ENCODE data around the gene LRRN2. TPM values are rescaled to one million over a fixed set of nuclear protein-coding genes. Genes with fewer than 3 reads are reported as not detected.

The LRRN2 gene
- total RNA-seq, 3 donors from 2014 or later = not detected

DNA sequence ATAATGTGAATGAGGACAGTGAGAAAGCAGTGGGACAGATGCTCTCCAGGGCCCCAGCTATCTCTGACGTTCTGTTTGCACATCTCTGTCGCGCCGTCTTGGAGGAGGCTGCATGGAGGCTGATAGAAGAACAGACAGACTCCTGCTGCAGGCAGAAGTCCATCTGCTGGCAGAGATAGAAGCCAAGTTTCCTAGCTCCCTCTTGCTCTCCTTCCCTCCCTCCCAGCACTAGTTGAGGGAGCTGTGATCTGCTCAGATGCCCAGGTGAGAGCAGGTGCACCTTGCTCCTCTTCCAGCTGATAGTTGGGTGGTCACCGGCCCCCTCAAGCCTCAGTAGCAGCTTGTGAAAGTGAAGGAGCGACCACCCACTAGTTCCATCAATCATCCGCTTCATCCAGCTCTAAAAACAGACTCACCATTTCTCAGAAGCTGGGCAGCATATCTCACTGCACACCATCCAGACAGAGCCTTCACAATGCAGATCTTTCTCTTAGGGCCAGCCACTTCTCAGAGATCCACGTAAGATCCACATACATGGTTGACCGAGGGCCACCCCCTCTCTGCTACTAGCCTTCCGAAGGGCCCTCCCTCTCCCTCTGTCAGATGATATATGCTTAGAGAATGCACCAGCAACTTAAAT lies 12.9 kb downstream of the LRRN2 start:
- peaks cover 6% of the 10 kb centered on the region for H3K27me3 Mint-ChIP-seq (ENCODE audit: low read depth)
- H3K4me1 Mint-ChIP-seq (ENCODE audit: low read depth) = no peaks in the 10 kb centered on the region
- no peaks in the 10 kb centered on the region for H3K36me3 Mint-ChIP-seq (ENCODE audit: insufficient read depth)
- ATAC-seq (no peak), DNase-seq (no peak)
- H3K4me3 Mint-ChIP-seq = no peak overlapping the region
- H3K9me3 Mint-ChIP-seq = no peaks in the 10 kb centered on the region

DNA sequence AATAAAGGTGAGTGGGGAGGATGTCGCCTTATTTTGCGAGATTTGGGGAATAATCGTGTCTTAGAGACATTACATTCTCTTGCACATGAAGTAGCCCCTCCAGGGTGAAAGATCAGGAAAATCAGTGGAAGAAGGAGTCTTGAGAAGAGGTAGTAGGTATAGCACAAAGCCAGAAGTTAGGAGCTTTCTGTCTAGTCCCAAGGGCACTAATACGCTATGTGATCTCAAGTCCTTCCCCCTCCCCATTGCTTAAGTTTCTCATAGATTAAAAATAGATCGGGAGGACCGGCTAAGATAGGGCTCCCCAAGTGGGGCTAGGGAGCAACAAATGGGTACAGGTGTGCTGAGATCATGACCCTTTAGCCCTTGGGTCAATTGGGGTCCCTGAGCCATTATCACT lies 13.5 kb downstream of the LRRN2 start:
- H3K4me3 Mint-ChIP-seq = no peak overlapping the region
- peaks cover 2% of the 10 kb centered on the region for H3K27me3 Mint-ChIP-seq (ENCODE audit: low read depth)
- no peak for ATAC-seq

DNA sequence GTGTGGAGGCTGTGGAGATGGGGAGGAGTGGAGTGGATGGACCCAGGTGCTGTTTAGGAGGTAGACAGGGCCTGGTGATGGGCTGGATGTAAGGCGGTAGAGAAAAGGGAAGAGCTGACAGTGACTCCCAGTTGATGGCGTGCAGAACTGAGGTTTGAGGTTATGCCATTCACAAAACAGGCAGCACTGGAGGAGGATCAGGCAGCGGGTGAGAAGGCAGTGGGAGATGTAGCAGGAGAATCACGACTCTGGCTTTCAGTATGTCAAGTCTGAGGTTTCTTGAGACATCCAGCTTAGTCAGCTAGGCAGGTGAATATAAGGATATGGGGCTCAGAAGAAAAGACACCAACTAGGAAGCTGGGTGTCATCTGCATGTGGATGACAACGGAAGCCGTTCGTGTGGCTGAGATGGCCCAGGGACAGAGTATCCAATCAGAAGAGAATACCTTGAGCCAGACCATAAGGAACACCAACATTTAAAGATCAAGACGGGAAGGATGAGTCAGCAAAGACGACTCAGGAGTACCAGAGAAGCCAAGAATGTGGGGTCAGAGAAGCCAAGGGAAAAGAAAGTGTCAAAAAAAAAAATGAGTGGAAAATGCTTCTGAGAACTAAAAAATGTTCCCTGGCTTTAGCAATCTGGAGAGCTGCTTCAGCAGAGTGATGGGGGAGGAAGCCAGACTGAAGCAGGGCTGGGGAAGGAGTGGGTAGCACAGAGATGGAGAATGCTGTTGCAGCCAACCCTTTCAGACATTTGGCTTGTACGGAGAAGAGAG lies 15.2 kb downstream of the LRRN2 start:
- no peak overlapping the region for H3K4me3 Mint-ChIP-seq
- no peaks in the 10 kb centered on the region for H3K4me1 Mint-ChIP-seq (ENCODE audit: low read depth)
- DNase-seq (no peak), ATAC-seq (no peak)
- peaks cover 2% of the 10 kb centered on the region for H3K27me3 Mint-ChIP-seq (ENCODE audit: low read depth)
- no peaks in the 10 kb centered on the region for H3K9me3 Mint-ChIP-seq
- H3K36me3 Mint-ChIP-seq (ENCODE audit: insufficient read depth) = no peaks in the 10 kb centered on the region

More for the DNA sequence above, 13.5 kb downstream of the LRRN2 start:
- Mint-ChIP-seq H3K9me3 (no peaks in the 10 kb centered on the region), H3K4me1 (ENCODE audit: low read depth) (no peaks in the 10 kb centered on the region), H3K36me3 (ENCODE audit: insufficient read depth) (no peaks in the 10 kb centered on the region)
- DNase-seq = no peak

DNA sequence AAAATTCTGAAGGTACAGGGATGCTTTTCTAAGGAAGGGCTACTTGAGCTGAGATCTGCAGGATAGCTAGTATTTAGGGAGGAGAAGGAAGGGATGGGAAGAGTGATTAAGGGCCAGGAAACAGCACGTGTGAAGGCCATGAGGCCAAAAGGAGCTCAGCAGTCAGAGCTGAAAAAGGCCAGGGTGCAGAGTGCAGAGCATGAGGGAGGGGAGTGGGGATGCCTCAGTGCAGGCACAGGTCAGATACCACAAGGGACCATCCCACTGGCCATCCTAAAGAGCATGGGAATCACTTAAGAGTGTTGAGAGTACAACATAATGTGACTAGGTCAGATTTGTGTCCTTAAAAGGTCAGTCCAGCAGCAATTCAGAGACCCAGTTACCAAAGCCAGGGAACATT lies 16.0 kb downstream of the LRRN2 start:
- no peak overlapping the region for H3K4me3 Mint-ChIP-seq
- DNase-seq (no peak), ATAC-seq (no peak)
- no peaks in the 10 kb centered on the region for H3K36me3 Mint-ChIP-seq (ENCODE audit: insufficient read depth)
- peaks cover 4% of the 10 kb centered on the region for H3K27me3 Mint-ChIP-seq (ENCODE audit: low read depth)
- no peaks in the 10 kb centered on the region for H3K9me3 Mint-ChIP-seq
- no peaks in the 10 kb centered on the region for H3K4me1 Mint-ChIP-seq (ENCODE audit: low read depth)

DNA sequence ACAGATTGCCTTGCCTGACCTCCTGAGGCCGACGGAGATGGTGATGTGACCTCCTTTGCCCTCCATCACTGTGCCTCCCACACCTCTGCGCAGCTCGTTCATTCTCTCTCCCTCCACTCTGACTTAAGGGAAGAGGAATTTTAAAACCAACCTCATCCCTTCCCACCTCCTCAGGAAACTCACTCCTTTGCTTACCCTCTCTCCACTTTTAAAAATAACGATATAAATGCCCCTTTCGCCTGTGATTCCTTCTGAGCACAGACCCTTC lies 21.2 kb downstream of the LRRN2 start:
- ATAC-seq = no peak
- no peaks in the 10 kb centered on the region for H3K9me3 Mint-ChIP-seq
- H3K36me3 Mint-ChIP-seq (ENCODE audit: insufficient read depth) = no peaks in the 10 kb centered on the region
- H3K4me1 Mint-ChIP-seq (ENCODE audit: low read depth) = no peaks in the 10 kb centered on the region
- DNase-seq = no peak
- peaks cover 12% of the 10 kb centered on the region for H3K27me3 Mint-ChIP-seq (ENCODE audit: low read depth)
- no peak overlapping the region for H3K4me3 Mint-ChIP-seq

DNA sequence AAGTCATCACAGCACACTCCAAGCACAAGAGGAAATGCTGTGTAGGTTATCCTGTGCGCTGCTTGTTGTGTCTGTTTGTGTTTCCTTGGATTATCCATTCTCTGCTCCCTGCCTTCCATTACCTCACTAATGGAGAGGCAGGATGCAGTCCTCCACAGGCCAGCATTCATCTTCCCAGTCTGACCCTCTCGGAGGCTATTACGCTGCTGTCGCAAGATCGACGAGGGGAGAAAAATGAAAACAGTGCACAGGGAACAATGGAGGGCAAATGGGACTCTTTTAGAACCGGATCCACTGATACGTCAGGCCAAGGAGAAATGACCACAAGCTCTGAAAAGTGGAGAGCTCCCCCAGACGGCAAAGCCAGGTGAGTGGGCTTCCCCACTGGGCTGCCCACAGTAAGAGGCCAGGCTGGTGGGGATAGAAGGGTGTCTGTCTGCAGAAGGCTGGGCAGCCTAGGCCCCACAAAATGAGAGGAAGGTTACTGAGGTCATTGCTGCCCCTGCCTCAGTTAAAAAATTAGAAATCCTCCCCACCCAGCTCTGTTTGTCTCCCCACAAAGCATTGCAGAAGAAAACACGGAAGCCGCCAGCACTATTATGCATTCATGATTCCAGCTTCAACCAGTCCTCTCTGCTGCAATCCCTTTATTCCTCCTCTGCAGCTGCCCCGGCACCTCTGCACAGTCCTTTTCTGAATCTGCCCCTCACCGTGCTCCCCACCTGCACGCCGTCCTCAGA lies 21.7 kb downstream of the LRRN2 start:
- ATAC-seq = no peak
- Mint-ChIP-seq H3K9me3 (no peaks in the 10 kb centered on the region), H3K4me1 (ENCODE audit: low read depth) (no peaks in the 10 kb centered on the region), H3K4me3 (no peak overlapping the region), H3K36me3 (ENCODE audit: insufficient read depth) (no peaks in the 10 kb centered on the region), H3K27me3 (ENCODE audit: low read depth) (peaks cover 12% of the 10 kb centered on the region)
- DNase-seq = no peak

DNA sequence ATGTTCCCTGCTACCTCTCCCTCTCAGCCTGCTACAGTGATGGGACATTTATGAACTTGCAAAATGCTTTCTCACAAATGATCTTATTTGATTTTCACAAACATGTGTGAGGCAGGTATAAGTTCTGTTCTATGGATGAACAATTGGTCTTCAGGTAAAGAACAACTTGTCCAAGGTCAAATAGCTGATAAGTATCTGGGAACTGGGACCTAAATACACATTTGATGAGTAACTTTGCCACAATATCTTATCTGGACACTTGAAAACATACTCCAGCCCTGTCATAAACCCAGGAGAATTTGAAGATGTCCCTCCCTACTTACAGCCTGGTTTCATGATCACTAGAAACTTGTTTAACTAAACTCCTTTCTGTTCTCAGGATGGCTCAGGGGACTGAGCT lies 23.0 kb downstream of the LRRN2 start:
- DNase-seq (no peak), ATAC-seq (no peak)
- Mint-ChIP-seq H3K9me3 (no peaks in the 10 kb centered on the region), H3K4me3 (no peak overlapping the region), H3K4me1 (ENCODE audit: low read depth) (no peaks in the 10 kb centered on the region), H3K27me3 (ENCODE audit: low read depth) (peaks cover 10% of the 10 kb centered on the region), H3K36me3 (ENCODE audit: insufficient read depth) (no peaks in the 10 kb centered on the region)

DNA sequence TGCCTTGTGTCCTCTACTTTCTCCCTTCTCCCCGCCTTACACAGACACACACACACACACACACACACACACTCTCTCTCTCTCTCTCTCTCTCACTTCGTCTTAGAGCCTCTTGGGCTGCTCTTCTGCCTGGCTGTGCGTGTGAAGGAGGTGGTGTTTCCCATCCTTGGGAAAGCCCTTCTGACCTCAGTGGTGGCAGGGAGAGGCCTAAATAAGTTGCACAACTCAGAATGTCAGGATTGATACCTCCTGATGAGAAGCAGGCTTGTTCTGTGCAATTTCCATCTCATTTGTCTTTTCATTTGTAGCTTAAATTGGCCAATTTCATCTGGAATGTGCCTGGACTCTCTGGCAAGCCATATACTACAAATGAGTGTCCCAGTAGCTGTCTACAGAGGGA lies 25.0 kb downstream of the LRRN2 start:
- Mint-ChIP-seq H3K27me3 (ENCODE audit: low read depth) (peaks cover 14% of the 10 kb centered on the region), H3K36me3 (ENCODE audit: insufficient read depth) (no peaks in the 10 kb centered on the region), H3K4me3 (no peak overlapping the region), H3K9me3 (no peaks in the 10 kb centered on the region), H3K4me1 (ENCODE audit: low read depth) (no peaks in the 10 kb centered on the region)
- DNase-seq (no peak), ATAC-seq (no peak)

DNA sequence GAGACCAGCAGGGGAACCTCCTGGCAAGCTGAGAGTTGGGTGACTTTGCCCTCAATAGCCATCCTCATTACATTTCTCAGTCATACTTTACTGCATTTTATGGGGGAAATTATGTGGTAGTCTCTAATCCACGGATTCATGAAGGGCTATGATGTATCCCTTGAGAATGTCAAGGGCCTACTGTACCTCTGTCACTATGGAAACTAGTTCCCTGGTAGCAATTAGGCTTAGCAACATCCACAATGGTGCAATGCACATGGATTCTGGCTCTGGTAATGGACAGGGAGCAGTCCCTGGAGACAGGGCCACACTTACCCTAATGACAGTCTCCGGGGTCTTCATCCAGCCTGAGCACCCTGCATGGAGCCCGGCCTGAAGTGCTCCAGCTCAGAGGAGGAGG lies 26.5 kb downstream of the LRRN2 start:
- Mint-ChIP-seq H3K27me3 (ENCODE audit: low read depth) (peaks cover 7% of the 10 kb centered on the region), H3K4me3 (no peak overlapping the region), H3K36me3 (ENCODE audit: insufficient read depth) (no peaks in the 10 kb centered on the region), H3K4me1 (ENCODE audit: low read depth) (no peaks in the 10 kb centered on the region), H3K9me3 (no peaks in the 10 kb centered on the region)
- ATAC-seq (no peak), DNase-seq (no peak)

DNA sequence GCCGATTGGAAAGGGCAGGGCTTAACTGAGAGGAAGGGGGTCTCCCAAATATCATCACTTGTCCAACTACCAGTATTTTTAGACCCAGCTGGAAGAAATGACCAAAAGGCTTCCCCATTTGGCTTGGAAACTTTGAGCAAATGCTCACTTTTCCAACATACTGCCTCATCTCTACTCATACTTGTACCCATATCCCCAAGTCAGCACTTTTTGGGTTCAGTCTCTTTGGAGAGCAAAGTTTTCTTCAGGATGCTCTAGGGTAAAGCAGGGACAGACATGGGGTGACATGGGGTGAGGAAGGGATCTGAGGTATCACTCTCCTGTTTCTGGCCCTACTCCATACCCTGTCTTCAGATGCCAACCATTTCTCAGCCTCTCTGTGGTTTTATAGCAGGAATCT lies 27.2 kb downstream of the LRRN2 start:
- Mint-ChIP-seq H3K27me3 (ENCODE audit: low read depth) (peaks cover 4% of the 10 kb centered on the region), H3K4me1 (ENCODE audit: low read depth) (no peaks in the 10 kb centered on the region), H3K4me3 (no peak overlapping the region), H3K9me3 (no peaks in the 10 kb centered on the region), H3K36me3 (ENCODE audit: insufficient read depth) (no peaks in the 10 kb centered on the region)
- no peak for DNase-seq
- ATAC-seq = no peak

DNA sequence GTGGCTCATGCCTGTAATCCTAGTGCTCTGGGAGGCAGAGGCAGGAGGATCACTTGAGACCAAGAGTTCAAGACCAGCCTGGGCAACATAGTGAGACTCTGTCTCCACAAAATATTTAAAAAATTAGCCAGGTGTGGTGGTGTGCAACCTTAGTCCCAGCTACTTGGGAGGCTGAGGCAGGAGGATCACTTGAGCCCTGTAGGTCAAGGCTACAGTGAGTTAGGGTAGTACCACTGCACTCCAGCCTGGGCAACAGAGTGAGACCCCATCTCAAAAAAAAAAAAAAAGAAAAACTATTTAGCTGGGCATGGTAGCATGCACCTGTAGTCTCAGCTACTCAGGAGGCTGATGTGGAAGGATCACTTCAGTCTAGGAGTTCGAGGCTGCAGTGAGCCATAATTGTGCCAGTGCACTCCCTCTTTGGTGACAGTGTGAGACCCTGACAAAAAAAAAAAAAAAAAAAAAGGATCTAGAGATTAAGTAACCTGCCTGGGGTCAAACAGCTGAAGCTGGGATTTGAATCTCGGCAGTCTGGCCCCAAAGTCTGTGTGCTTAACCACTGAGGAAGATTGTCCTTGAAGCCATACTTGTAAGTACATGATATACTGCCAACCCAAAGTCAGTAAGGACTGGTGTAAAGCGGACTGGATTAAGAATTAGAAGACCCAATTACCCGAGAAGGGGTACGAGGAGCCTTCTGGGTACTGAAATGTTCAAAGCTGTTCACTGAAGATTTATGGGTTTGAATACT lies 31.8 kb downstream of the LRRN2 start:
- Mint-ChIP-seq H3K27me3 (ENCODE audit: low read depth) (peaks cover 11% of the 10 kb centered on the region), H3K4me3 (no peak overlapping the region)
- ATAC-seq = no peak

DNA sequence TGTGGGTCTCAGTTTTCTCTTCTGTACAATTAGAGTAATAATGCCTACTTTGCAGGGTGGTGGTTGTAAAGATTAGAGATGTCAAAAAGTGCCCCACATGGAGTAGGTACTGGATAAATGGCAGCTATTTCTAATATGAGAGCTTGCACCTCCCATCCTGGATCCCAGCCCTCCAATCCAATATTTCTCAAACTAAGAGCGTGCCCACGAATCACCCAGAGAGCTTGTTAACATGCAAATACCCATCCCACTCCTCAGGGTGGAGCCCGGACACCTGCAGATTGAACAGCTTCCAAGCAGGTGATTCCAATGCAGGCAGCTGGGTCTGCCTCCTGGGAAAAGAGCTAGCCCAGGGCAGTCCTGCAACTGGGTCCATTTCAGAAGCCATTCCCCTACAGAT lies 33.0 kb downstream of the LRRN2 start:
- no peak for DNase-seq
- no peaks in the 10 kb centered on the region for H3K9me3 Mint-ChIP-seq
- H3K36me3 Mint-ChIP-seq (ENCODE audit: insufficient read depth) = no peaks in the 10 kb centered on the region
- H3K27me3 Mint-ChIP-seq (ENCODE audit: low read depth) = peaks cover 11% of the 10 kb centered on the region
- H3K4me1 Mint-ChIP-seq (ENCODE audit: low read depth) = no peaks in the 10 kb centered on the region
- ATAC-seq = no peak
- no peak overlapping the region for H3K4me3 Mint-ChIP-seq

More for the DNA sequence above, 31.8 kb downstream of the LRRN2 start:
- H3K36me3 Mint-ChIP-seq (ENCODE audit: insufficient read depth) = no peaks in the 10 kb centered on the region
- DNase-seq = no peak
- no peaks in the 10 kb centered on the region for H3K9me3 Mint-ChIP-seq
- no peaks in the 10 kb centered on the region for H3K4me1 Mint-ChIP-seq (ENCODE audit: low read depth)

DNA sequence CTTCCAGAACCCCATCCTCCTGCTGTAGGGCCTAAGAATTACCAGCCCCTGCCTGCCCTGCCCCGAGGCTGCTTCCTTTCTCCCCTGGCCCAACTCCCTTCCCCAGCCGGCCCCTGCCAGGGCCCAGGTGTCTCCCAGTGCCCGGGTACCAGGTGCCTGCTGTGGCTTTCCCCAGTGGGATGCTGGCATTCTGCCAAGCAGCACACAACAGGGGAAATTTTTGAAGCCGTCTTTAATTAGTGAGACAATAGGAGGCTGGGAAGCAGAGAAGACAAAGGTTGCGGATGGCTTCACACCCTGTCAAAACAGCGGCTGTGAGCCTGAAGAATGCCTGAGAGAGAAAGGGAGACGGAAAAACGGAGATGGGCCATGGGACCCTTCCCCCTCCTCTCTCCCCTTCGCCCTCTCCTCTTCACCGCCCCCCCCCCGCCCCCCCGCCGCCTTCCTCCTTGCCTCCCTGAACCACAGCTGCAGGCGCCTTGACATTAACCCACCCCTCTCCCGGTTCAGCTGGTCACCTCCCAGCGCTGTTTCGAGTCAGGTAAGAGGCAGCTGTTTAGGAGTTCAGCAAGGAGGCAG lies 33.6 kb downstream of the LRRN2 start:
- Mint-ChIP-seq H3K4me1 (ENCODE audit: low read depth) (no peaks in the 10 kb centered on the region), H3K9me3 (no peaks in the 10 kb centered on the region), H3K4me3 (no peak overlapping the region), H3K27me3 (ENCODE audit: low read depth) (peaks cover 9% of the 10 kb centered on the region), H3K36me3 (ENCODE audit: insufficient read depth) (no peaks in the 10 kb centered on the region)
- DNase-seq (no peak), ATAC-seq (no peak)

DNA sequence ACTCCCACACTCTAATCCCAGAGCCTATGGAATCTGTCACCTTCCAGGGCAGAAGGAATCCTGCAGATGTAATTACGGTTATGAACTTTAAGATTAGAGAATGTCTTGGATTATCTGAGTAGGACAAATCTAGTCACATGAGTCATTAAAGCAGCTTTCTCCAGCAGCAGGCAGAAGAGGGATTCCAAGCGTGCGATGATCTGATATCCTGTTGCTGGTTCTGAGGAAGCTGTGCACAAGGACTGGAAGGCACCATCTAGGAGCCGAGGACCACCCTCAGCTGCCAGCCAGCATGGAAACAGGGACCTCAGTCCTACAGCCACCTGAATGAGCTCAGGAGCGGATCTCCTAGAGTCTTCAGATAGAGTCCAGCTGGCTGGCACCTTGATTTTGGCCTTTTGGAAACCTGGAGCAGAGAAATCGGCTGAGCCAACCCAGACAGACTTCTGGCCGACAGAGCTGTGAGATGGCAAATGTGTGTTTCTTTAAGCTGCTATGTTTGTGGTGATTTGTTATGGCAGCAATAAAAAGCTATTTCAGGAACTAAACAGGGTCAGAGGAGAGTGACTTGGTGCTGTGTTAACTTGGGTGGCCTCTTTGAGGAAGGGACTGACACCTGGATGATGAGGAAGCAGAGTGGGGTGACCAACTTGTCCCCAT lies 34.5 kb downstream of the LRRN2 start:
- no peaks in the 10 kb centered on the region for H3K9me3 Mint-ChIP-seq
- no peak overlapping the region for H3K4me3 Mint-ChIP-seq
- no peak for DNase-seq
- peaks cover 9% of the 10 kb centered on the region for H3K27me3 Mint-ChIP-seq (ENCODE audit: low read depth)
- H3K4me1 Mint-ChIP-seq (ENCODE audit: low read depth) = no peaks in the 10 kb centered on the region
- no peak for ATAC-seq
- H3K36me3 Mint-ChIP-seq (ENCODE audit: insufficient read depth) = no peaks in the 10 kb centered on the region
